ENCODE results near the gene RSKR. TPM values are rescaled to one million over a fixed set of nuclear protein-coding genes. Genes with fewer than 3 reads are reported as not detected.
A peak's percentile ranks its signal among the peaks of the same experiment; 100 is the strongest.

Gene RSKR
- total RNA-seq, 2 donors from 2014 or later: 8.0 to 11.8 TPM

DNA sequence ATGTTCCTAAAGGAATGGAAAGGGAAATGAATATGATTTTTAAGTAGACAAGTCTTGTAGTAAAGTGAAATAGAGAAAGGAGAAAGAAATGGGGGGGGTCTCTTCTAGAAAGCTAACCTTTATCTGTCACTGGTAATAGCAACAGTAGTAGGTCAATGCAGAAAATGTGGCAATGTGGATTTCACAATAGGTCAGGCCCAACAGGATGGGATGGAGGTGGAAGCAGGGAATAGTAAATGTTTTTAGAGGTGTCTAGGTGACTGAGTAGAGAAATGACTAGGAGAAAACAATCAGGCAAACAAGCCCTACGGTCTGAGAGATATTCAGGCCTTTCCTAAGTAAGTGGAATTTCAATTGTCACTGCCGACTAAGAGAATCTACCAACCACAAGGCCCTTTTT is 6.0 kb upstream of the RSKR start:
- ATAC-seq (ENCODE audit: insufficient number of reproducible peaks, low FRiP score, low read depth) (no peak), DNase-seq (ENCODE audit: low spot score) (no peak)
- H3K27me3 ChIP-seq (replicated peaks; ENCODE audit: insufficient read depth): no peaks in the 10 kb centered on the region
- no peak for TF ChIP-seq CTCF (IDR thresholded peaks at IDR 0.05)
- H3K36me3 ChIP-seq: peaks cover 78% of the 10 kb centered on the region
- no peak overlapping the region for H3K4me3 ChIP-seq
- H3K4me1 ChIP-seq (ENCODE audit: control insufficient read depth in 1 of 2, low read depth in 2 of 2): no peaks in the 10 kb centered on the region
- no peak overlapping the region for H3K27ac ChIP-seq
- H3K9me3 ChIP-seq: no peaks in the 10 kb centered on the region

GRCh38 chr17:28618464-28618863 is 4.5 kb upstream of the RSKR start:
- no peaks in the 10 kb centered on the region for H3K4me1 ChIP-seq (ENCODE audit: control insufficient read depth in 1 of 2, low read depth in 2 of 2)
- ATAC-seq (ENCODE audit: insufficient number of reproducible peaks, low FRiP score, low read depth) (no peak), DNase-seq (ENCODE audit: low spot score) (no peak)
- no peak for TF ChIP-seq CTCF (IDR thresholded peaks at IDR 0.05)
- peaks cover 73% of the 10 kb centered on the region for H3K36me3 ChIP-seq
- no peak overlapping the region for H3K4me3 ChIP-seq
- H3K9me3 ChIP-seq: no peaks in the 10 kb centered on the region
- H3K27ac ChIP-seq: no peak overlapping the region
- H3K27me3 ChIP-seq (replicated peaks; ENCODE audit: insufficient read depth): no peaks in the 10 kb centered on the region

GRCh38 chr17:28616281-28616680 is 2.3 kb upstream of the RSKR start:
- no peaks in the 10 kb centered on the region for H3K9me3 ChIP-seq
- H3K4me1 ChIP-seq (ENCODE audit: control insufficient read depth in 1 of 2, low read depth in 2 of 2): no peaks in the 10 kb centered on the region
- TF ChIP-seq CTCF (IDR thresholded peaks at IDR 0.05): no peak
- H3K27me3 ChIP-seq (replicated peaks; ENCODE audit: insufficient read depth): no peaks in the 10 kb centered on the region
- ATAC-seq (ENCODE audit: insufficient number of reproducible peaks, low FRiP score, low read depth) (no peak), DNase-seq (ENCODE audit: low spot score) (no peak)
- H3K27ac ChIP-seq: no peak overlapping the region
- peaks cover 52% of the 10 kb centered on the region for H3K36me3 ChIP-seq
- no peak overlapping the region for H3K4me3 ChIP-seq

- Histone ChIP-seq H3K27me3 (replicated peaks; ENCODE audit: insufficient read depth) (no peaks in the 10 kb centered on the region), H3K9me3 (no peaks in the 10 kb centered on the region), H3K4me1 (ENCODE audit: control insufficient read depth in 1 of 2, low read depth in 2 of 2) (no peaks in the 10 kb centered on the region), H3K4me3 (no peak overlapping the region), H3K36me3 (peaks cover 44% of the 10 kb centered on the region), H3K27ac (no peak overlapping the region)
- ATAC-seq (ENCODE audit: insufficient number of reproducible peaks, low FRiP score, low read depth): no peak
- TF ChIP-seq CTCF (IDR thresholded peaks at IDR 0.05): no peak
- DNase-seq (ENCODE audit: low spot score): no peak
These were observed 1.4 kb upstream of the RSKR start for GRCh38 chr17:28615260-28615940.

DNA sequence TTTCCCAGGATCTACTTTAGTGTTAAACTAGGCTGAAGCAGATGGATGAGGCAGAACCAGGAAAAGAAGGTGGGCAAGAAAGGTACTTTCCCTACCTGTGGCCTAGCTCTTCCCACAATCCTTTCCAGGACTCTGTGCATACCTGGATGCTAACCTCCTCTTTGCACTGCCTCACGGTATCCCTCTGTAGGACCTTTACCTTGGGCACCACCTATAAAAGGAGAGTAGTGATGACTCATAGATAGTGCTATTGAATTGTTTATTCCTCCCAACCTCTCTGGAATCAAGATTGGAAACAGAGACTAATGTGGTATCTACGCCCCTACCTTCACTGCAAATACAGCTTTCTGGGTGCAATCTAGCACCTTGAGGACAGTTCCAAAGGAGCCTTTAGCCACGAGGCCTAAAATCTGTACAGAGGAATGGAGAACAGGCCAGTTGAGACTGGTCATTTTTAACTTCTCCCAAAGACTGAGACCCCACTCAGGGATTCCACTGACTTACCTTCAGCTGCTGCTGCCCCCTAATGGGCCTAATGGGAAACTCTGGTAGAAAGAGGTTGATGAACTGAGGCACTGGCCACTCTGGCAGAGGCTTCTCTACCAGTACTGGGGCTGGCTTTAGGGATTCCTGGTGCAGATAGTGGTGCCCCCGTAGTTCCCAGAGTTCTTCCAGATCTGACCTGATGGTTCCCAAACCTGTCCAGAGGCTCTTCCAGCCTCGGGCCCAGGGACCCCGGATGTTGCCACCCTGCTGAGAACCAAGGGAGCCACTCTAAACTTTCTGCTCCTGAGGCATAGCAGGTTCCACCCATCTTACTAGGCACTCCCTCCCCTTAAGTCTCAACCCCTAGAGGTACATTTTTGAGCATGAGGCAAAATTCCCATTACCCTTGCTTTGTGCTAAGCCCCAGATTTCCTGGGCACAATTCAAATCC is 781 bp downstream of the RSKR start:
- ATAC-seq (ENCODE audit: insufficient number of reproducible peaks, low FRiP score, low read depth) (no peak), DNase-seq (ENCODE audit: low spot score) (no peak)
- Histone ChIP-seq H3K4me3 (no peak overlapping the region), H3K27me3 (replicated peaks; ENCODE audit: insufficient read depth) (no peaks in the 10 kb centered on the region), H3K27ac (no peak overlapping the region), H3K9me3 (no peaks in the 10 kb centered on the region), H3K4me1 (ENCODE audit: control insufficient read depth in 1 of 2, low read depth in 2 of 2) (no peaks in the 10 kb centered on the region), H3K36me3 (peaks cover 24% of the 10 kb centered on the region)
- TF ChIP-seq CTCF (IDR thresholded peaks at IDR 0.05): peak; percentile 49

All from thoracic aorta (tissue), 2 donors.